ENCODE data around the gene PORCN. TPM values are rescaled to one million over a fixed set of nuclear protein-coding genes. Genes with fewer than 3 reads are reported as not detected.

The PORCN gene
- total and polyA plus RNA-seq, 9 of the 15 experiments (the other 6 are each of a cell fraction or from before 2014, with no cell fraction given): 0.34 to 5.1 (median 2.8) TPM

GRCh38 chrX:48468247-48468671, 40.5 kb upstream of the PORCN start (continued):
- no peak for TF ChIP-seq GATAD2B (IDR thresholded peaks at IDR 0.05; ENCODE audit: borderline replicate concordance)
- TF ChIP-seq MAZ (CRISPR knock-in tag; conservative IDR thresholded peaks at IDR 0.05 in 1 of 2, IDR thresholded peaks at IDR 0.05 in 1 of 2): peak; percentile 40 to 74; a peak in 3 of 4 replicates
- TF ChIP-seq NR2C2 (CRISPR knock-in tag; IDR thresholded peaks at IDR 0.05): no peak
- no peak for TF ChIP-seq NR2C2 (tag; IDR thresholded peaks at IDR 0.05)
- TF ChIP-seq SIN3A (IDR thresholded peaks at IDR 0.05; ENCODE audit: borderline replicate concordance in 2 of 2, control insufficient read depth in 1 of 2, low read depth in 2 of 2, low read length in 2 of 2): peak in 1 of 2 experiments; percentile 89; a peak in 2 of 4 replicates
- TF ChIP-seq, protein P1, sequence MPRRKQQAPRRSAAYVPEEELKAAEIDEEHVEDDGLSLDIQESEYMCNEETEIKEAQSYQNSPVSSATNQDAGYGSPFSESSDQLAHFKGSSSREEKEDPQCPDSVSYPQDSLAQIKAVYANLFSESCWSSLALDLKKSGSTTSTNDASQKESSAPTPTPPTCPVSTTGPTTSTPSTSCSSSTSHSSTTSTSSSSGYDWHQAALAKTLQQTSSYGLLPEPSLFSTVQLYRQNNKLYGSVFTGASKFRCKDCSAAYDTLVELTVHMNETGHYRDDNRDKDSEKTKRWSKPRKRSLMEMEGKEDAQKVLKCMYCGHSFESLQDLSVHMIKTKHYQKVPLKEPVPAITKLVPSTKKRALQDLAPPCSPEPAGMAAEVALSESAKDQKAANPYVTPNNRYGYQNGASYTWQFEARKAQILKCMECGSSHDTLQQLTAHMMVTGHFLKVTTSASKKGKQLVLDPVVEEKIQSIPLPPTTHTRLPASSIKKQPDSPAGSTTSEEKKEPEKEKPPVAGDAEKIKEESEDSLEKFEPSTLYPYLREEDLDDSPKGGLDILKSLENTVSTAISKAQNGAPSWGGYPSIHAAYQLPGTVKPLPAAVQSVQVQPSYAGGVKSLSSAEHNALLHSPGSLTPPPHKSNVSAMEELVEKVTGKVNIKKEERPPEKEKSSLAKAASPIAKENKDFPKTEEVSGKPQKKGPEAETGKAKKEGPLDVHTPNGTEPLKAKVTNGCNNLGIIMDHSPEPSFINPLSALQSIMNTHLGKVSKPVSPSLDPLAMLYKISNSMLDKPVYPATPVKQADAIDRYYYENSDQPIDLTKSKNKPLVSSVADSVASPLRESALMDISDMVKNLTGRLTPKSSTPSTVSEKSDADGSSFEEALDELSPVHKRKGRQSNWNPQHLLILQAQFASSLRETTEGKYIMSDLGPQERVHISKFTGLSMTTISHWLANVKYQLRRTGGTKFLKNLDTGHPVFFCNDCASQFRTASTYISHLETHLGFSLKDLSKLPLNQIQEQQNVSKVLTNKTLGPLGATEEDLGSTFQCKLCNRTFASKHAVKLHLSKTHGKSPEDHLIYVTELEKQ (CRISPR knock-in tag; IDR thresholded peaks at IDR 0.05): no peak
- TF ChIP-seq ZNF253 (CRISPR knock-in tag; conservative IDR thresholded peaks at IDR 0.05): no peak
- TF ChIP-seq ZNF717 (CRISPR knock-in tag; IDR thresholded peaks at IDR 0.05): no peak
- TF ChIP-seq, protein P2, sequence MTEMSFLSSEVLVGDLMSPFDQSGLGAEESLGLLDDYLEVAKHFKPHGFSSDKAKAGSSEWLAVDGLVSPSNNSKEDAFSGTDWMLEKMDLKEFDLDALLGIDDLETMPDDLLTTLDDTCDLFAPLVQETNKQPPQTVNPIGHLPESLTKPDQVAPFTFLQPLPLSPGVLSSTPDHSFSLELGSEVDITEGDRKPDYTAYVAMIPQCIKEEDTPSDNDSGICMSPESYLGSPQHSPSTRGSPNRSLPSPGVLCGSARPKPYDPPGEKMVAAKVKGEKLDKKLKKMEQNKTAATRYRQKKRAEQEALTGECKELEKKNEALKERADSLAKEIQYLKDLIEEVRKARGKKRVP (CRISPR knock-in tag; IDR thresholded peaks at IDR 0.05): no peak
- peak; percentile 49; the same call in 1 of the 2 replicates for TF ChIP-seq POLR2A (conservative IDR thresholded peaks at IDR 0.05)
- TF ChIP-seq, protein P3, sequence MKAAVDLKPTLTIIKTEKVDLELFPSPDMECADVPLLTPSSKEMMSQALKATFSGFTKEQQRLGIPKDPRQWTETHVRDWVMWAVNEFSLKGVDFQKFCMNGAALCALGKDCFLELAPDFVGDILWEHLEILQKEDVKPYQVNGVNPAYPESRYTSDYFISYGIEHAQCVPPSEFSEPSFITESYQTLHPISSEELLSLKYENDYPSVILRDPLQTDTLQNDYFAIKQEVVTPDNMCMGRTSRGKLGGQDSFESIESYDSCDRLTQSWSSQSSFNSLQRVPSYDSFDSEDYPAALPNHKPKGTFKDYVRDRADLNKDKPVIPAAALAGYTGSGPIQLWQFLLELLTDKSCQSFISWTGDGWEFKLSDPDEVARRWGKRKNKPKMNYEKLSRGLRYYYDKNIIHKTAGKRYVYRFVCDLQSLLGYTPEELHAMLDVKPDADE (conservative IDR thresholded peaks at IDR 0.05; ENCODE audit: control insufficient read depth, low read depth, low read length): no peak; the same call in 1 of the 2 replicates
- no peak for TF ChIP-seq MEF2A (IDR thresholded peaks at IDR 0.05; ENCODE audit: control insufficient read depth, low read depth, low read length)
- no peak for TF ChIP-seq CSDE1 (IDR thresholded peaks at IDR 0.05)
- no peak for TF ChIP-seq ELF1 (tag; IDR thresholded peaks at IDR 0.05)
- TF ChIP-seq FOXP1 (CRISPR knock-in tag; IDR thresholded peaks at IDR 0.05): no peak
- TF ChIP-seq TAF15 (IDR thresholded peaks at IDR 0.05; ENCODE audit: low read depth, low read length): no peak
- TF ChIP-seq NR1H2 (CRISPR knock-in tag; IDR thresholded peaks at IDR 0.05): no peak
- TF ChIP-seq HDGF (IDR thresholded peaks at IDR 0.05): no peak
- TF ChIP-seq RBM25 (IDR thresholded peaks at IDR 0.05; ENCODE audit: low read depth, low read length, severe bottlenecking): no peak
- TF ChIP-seq, protein P4, sequence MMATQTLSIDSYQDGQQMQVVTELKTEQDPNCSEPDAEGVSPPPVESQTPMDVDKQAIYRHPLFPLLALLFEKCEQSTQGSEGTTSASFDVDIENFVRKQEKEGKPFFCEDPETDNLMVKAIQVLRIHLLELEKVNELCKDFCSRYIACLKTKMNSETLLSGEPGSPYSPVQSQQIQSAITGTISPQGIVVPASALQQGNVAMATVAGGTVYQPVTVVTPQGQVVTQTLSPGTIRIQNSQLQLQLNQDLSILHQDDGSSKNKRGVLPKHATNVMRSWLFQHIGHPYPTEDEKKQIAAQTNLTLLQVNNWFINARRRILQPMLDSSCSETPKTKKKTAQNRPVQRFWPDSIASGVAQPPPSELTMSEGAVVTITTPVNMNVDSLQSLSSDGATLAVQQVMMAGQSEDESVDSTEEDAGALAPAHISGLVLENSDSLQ (IDR thresholded peaks at IDR 0.05): no peak
- TF ChIP-seq IRF2 (CRISPR knock-in tag; IDR thresholded peaks at IDR 0.05): no peak
- TF ChIP-seq, protein P5, sequence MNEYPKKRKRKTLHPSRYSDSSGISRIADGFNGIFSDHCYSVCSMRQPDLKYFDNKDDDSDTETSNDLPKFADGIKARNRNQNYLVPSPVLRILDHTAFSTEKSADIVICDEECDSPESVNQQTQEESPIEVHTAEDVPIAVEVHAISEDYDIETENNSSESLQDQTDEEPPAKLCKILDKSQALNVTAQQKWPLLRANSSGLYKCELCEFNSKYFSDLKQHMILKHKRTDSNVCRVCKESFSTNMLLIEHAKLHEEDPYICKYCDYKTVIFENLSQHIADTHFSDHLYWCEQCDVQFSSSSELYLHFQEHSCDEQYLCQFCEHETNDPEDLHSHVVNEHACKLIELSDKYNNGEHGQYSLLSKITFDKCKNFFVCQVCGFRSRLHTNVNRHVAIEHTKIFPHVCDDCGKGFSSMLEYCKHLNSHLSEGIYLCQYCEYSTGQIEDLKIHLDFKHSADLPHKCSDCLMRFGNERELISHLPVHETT (CRISPR knock-in tag; conservative IDR thresholded peaks at IDR 0.05 in 1 of 2, IDR thresholded peaks at IDR 0.05 in 1 of 2): no peak
